Loucy (cell line): ENCODE results near the gene UNC13B.

Experiments
- EZH2phosphoT487 ChIP-seq: fragments of 200-600 bp; IDR thresholded peaks from 2 replicates; pipeline ENCODE4 v1.6.1; 2018; ENCODE audit warnings: antibody characterized with exemption, mild to moderate bottlenecking, moderate library complexity, borderline replicate concordance
- TF ChIP-seq, protein P1 (sequence below): fragments of 200-600 bp; sonication (generic); conservative IDR thresholded peaks from 2 replicates; pipeline ENCODE4 v1.5.1; 2014; ENCODE audit warnings: mild to moderate bottlenecking, antibody characterized with exemption, low read length

DNA sequence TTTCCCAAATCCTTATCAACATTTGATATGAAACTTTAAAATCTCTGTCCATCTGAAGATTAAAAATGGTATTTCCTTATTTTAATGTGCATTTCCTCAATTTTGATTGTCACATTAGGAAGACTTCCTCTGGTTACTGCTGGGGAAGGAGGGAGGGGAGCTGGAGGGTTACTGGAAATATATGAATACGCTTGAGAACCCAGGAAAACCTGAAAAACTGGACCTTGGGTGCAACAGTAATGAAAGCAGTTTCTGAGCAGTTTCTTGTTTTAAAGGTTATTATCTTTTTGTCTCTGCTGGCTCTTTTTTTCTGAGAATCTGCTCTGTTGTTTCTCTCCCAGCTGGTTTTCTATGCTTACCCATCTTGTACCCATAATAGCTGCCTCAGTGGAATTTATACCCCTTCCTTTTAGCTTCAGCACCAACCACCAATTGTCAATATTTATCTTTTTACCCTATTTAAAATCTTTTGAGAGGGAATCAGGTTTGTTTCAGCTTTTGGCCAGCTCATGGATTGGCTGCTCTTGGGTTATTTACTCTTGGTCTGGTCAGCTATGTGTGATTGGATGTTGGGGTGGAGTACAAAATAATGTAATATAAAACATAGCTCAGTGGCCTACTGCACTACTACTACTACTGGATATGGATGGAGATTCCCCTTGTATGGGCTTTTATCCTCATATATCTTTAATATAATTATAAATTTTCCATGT, 67.4 kb downstream of the UNC13B start:
- TF ChIP-seq, protein P1, sequence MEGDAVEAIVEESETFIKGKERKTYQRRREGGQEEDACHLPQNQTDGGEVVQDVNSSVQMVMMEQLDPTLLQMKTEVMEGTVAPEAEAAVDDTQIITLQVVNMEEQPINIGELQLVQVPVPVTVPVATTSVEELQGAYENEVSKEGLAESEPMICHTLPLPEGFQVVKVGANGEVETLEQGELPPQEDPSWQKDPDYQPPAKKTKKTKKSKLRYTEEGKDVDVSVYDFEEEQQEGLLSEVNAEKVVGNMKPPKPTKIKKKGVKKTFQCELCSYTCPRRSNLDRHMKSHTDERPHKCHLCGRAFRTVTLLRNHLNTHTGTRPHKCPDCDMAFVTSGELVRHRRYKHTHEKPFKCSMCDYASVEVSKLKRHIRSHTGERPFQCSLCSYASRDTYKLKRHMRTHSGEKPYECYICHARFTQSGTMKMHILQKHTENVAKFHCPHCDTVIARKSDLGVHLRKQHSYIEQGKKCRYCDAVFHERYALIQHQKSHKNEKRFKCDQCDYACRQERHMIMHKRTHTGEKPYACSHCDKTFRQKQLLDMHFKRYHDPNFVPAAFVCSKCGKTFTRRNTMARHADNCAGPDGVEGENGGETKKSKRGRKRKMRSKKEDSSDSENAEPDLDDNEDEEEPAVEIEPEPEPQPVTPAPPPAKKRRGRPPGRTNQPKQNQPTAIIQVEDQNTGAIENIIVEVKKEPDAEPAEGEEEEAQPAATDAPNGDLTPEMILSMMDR = no peak
- no peak for TF ChIP-seq EZH2phosphoT487
